Activated T-cell treated with anti-CD3 and anti-CD28 coated beads, Interleukin-2, amount 50 U/mL, for 48 hours (primary cell): Measurements from ENCODE around the gene SLC37A2.

Experiments used
- DNase-seq, 2 experiments: peaks; one replicate each; pipeline ENCODE4 v3.0.0-alpha.2; 2020

SLC37A2 gene

GRCh38 chr11:125071846-125072217 lies 8.7 kb downstream of the SLC37A2 start:
- no peak for DNase-seq

- DNase-seq: no peak
These were observed 9.3 kb downstream of the SLC37A2 start for GRCh38 chr11:125072218-125072960.

GRCh38 chr11:125072961-125073590 lies 10.0 kb downstream of the SLC37A2 start:
- no peak for DNase-seq

- peak in 1 of 2 experiments; percentile 16 for DNase-seq
These were observed 10.7 kb downstream of the SLC37A2 start for GRCh38 chr11:125073616-125074483.

- DNase-seq: no peak
These were observed 11.6 kb downstream of the SLC37A2 start for GRCh38 chr11:125074511-125075241.

- no peak for DNase-seq
These were observed 12.1 kb downstream of the SLC37A2 start for GRCh38 chr11:125075242-125075625.

GRCh38 chr11:125075900-125076317 lies 12.8 kb downstream of the SLC37A2 start:
- no peak for DNase-seq

- no peak for DNase-seq
These were observed 13.4 kb downstream of the SLC37A2 start for GRCh38 chr11:125076378-125076945.

- DNase-seq: no peak
These were observed 14.9 kb downstream of the SLC37A2 start for GRCh38 chr11:125078016-125078415.

GRCh38 chr11:125078516-125079140 lies 15.5 kb downstream of the SLC37A2 start:
- DNase-seq: no peak

- no peak for DNase-seq
These were observed 16.2 kb downstream of the SLC37A2 start for GRCh38 chr11:125079151-125079877.

GRCh38 chr11:125079878-125080530 lies 16.9 kb downstream of the SLC37A2 start:
- DNase-seq: no peak

- DNase-seq: no peak
These were observed 17.4 kb downstream of the SLC37A2 start for GRCh38 chr11:125080531-125080911.

GRCh38 chr11:125081098-125081798 lies 18.1 kb downstream of the SLC37A2 start:
- no peak for DNase-seq

- no peak for DNase-seq
These were observed 18.9 kb downstream of the SLC37A2 start for GRCh38 chr11:125082040-125082439.

- no peak for DNase-seq
These were observed 19.7 kb downstream of the SLC37A2 start for GRCh38 chr11:125082611-125083311.

- no peak for DNase-seq
These were observed 20.4 kb downstream of the SLC37A2 start for GRCh38 chr11:125083312-125084056.

- no peak for DNase-seq
These were observed 20.9 kb downstream of the SLC37A2 start for GRCh38 chr11:125084057-125084416.

GRCh38 chr11:125084761-125085231 lies 21.7 kb downstream of the SLC37A2 start:
- no peak for DNase-seq
